Epithelial cell of proximal tubule (primary cell): ENCODE measurements around the gene CACNA1A. TPM values are rescaled to one million over a fixed set of nuclear protein-coding genes. Genes with fewer than 3 reads are reported as not detected.

ENCODE experiments used
- DNase-seq: peaks from one replicate; pipeline ENCODE4 v3.0.0-alpha.2; 2011; ENCODE audit warnings: low read depth
- H3K4me3 ChIP-seq: 2 replicates; pipeline ENCODE4 v1.5.1; 2011; ENCODE audit warnings: low read depth, mild to moderate bottlenecking, low read length
- total RNA-seq: library from RNA; depleted of rRNA; stranded (reverse); fragments of >200 nt; gene quantifications from 2 replicates; pipeline ENCODE4 v1.2.3, GENCODE V29; 2015
- TF ChIP-seq, protein P1 (sequence below): conservative IDR thresholded peaks from 2 replicates; pipeline ENCODE4 v1.5.1; 2012; ENCODE audit warnings: low read depth, mild to moderate bottlenecking, low read length

CACNA1A gene
- total RNA-seq, 1 donor from 2014 or later: 0.98 TPM

DNA sequence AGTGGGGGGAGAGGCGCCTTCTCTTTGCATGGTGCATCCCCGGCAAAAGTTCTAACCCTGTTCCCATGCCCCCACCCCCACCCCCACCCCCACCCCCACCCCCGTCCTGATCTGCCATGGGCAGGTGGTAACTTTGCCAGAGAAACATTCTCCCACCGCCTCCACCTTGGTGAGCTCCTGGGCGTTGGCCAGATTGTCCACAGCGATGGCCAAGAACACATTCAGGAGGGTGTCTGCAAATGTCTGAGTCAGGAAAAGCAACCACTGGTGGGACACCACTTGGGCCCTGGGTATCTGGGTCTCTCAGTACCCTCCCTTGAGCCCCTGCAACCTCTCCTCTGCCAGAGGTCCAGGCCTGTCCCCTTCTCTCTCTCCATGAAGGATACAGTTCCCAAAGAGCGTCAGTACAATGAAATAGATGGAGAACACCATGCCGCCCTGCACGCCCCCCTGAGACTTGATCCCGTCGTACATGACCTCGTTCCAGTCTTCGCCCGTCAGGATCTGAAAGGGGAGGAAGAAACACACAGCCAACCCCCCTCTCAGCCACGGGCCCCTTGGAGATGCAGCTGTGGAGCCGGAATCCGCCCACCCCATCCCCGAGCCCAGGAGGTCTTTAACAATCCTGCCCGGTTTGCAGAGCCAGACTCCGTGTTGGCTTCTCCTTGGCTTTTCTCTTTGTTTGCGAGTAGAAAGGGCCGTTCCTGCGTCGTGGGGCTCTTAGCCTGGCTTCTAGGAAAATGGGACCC, 202.7 kb downstream of the CACNA1A start:
- TF ChIP-seq, protein P1, sequence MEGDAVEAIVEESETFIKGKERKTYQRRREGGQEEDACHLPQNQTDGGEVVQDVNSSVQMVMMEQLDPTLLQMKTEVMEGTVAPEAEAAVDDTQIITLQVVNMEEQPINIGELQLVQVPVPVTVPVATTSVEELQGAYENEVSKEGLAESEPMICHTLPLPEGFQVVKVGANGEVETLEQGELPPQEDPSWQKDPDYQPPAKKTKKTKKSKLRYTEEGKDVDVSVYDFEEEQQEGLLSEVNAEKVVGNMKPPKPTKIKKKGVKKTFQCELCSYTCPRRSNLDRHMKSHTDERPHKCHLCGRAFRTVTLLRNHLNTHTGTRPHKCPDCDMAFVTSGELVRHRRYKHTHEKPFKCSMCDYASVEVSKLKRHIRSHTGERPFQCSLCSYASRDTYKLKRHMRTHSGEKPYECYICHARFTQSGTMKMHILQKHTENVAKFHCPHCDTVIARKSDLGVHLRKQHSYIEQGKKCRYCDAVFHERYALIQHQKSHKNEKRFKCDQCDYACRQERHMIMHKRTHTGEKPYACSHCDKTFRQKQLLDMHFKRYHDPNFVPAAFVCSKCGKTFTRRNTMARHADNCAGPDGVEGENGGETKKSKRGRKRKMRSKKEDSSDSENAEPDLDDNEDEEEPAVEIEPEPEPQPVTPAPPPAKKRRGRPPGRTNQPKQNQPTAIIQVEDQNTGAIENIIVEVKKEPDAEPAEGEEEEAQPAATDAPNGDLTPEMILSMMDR: no peak
- H3K4me3 ChIP-seq: no peak overlapping the region
- no peak for DNase-seq

DNA sequence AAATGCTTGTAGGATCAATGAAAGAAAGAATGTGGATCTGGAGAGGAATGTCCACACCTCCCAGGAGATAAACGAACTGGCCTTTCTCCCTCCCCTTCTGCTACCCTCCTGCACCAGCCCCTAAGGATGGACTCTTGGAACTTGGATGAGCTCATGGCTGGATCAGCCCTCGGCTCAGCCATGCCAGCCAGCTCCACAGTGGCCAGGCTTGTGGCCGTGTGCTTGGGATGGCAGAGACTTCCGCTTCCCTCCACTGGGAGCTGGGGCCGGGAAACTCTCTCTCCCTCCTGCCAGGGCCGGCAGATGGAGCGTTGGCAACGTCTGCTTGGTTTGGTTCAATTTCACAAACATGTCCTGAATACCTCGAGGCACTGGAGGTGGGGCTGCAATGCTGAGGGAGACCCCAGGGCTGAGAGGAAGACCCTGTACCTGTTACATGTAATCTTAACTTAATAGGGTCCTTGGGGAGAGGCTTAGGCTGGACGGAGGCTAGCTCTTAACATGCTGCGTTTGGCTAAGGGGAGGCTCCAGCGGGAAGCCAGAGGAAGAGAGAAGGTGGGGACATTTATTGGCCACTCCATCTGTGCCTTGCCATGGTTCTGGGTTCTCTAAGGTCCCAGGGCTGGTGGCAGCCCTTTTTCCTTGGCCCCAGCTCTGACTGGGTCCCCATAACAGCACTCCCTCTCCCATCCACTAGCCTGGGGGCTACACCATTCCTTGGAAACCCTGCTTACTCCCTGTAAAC, 203.6 kb downstream of the CACNA1A start:
- no peak for DNase-seq
- TF ChIP-seq, protein P1: no peak
- H3K4me3 ChIP-seq: no peak overlapping the region

GRCh38 chr19:13301627-13302334, 204.5 kb downstream of the CACNA1A start:
- H3K4me3 ChIP-seq: no peak overlapping the region
- DNase-seq: no peak
- TF ChIP-seq, protein P1: no peak

GRCh38 chr19:13300421-13301030, 205.8 kb downstream of the CACNA1A start:
- no peak for DNase-seq
- TF ChIP-seq, protein P1: no peak

DNA sequence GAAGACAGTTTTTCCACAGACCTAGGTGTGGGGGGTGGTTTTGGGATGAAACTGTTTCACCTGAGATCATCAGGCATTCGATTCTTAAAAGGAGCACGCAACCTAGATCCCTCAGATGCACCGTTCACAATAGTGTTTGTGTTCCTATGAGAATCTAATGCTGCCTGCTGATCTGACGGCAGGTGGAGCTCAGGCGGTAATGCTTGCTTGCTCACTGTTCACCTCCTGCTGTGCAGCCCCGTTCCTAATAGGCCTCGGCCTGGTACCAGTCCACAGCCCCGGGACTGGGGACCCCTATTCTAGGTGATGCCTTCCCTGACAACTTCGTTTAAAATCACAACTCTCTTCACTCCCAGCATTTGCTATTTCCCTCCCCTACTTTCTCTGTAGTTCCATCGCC, 206.4 kb downstream of the CACNA1A start:
- TF ChIP-seq, protein P1: peak; percentile 8
- H3K4me3 ChIP-seq: no peak overlapping the region
- DNase-seq: no peak

More at GRCh38 chr19:13300421-13301030, 205.8 kb downstream of the CACNA1A start:
- no peak overlapping the region for H3K4me3 ChIP-seq

DNA sequence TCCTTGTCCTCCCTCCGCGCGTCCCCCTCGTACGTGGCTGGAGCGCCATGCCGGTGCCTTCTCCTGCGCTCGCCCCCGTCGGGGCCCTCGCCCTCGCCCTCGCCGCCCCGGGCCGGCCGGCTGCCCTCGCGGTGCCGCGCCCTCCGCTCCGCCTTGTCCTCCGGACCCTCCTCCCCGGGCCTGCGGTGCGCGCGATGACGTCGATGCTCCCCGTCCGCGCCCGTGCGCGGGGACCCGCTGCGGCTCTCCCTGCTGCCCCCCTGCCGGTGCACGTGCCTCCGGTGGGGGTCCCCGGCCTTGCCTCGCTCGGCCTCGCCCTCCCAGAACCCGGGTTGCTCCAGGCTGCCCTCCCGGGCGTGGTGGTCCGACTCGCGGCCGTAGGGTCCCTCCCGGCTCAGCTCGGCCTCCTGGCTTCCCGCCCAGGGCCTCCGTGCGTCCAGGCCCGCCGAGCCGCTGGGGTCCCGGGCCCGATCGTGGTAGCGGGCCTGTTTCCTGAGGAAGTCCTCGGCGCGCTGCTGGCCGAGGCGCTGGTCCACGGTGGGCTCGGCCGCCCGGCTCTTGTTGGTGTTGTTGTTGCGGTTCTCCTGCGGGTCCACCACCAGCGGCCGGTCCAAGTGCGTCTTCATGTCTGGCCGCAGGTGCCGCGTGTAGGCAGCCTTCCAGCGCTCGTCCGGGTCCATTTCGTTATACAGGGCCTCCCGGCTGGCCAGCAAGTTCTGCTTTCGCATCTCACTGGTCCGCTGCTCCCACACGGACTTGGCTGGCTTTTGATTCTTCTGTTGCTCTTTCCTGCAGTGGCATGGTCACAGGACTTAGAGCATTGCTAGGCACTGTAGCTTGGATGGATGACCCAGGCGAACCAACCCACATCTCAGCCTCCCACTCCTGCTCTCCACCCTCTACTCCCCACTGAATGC, 207.5 kb downstream of the CACNA1A start:
- TF ChIP-seq, protein P1: no peak
- H3K4me3 ChIP-seq: no peak overlapping the region

More for the DNA sequence above, 207.5 kb downstream of the CACNA1A start:
- DNase-seq: no peak
